ENCODE results near the gene NUDC. TPM values are rescaled to one million over a fixed set of nuclear protein-coding genes. Genes with fewer than 3 reads are reported as not detected.
A peak's percentile ranks its signal among the peaks of the same experiment; 100 is the strongest.

NUDC gene
- total and polyA plus RNA-seq, 2 of the 13 experiments (the other 11 are each of a cell fraction or from before 2014, with no cell fraction given): 34.7 to 104 TPM

DNA sequence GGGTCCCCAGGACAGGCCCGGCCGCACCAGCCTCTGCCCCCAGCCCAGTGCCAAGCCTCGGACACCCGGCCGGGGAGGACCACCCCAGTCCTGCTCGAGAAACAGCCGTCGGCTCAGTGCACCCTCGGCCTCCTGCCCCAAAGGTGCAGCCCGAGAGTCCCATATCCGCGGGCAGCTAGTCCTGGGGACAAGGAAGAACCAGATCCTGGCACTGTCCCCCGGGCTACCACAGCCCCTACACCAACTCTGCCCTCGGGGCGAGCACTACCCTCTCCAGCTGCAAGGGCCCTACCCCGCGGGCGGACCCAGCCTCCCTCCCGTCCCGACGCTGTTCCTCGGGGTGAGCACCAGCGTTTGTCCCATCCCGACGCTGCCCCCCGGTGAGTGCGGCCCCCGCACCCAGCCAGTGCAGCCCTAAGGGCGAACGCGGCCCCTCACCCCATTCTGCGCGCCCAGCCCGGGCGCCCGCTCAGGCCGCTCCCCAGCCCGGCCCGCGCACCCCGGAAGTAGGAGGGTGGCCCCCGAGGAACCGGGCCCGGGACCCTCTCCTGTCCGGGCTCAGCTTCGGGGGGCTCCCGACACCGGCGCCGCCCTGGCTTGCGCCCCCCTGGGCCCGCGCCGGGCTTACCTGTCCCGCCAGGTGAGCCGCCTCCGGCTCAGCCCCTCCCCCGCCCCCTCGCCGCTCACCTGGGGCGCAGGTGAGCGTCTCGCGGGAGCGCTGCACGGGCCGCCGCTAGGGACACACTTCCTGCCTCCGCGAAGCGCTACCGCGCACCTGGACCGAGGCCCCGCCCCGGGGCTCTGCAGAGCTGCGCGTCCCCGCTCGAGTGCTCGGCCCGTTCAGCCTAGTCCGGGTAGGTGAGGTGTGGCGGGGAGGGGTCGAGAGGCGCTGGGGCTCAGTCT is 38.4 kb downstream of the NUDC start, which contains the start of gene KDF1 (continued):
- TF ChIP-seq CBX2 (IDR thresholded peaks at IDR 0.05; ENCODE audit: low read depth, low read length) (no peak), CBX2 (CRISPR knock-in tag; IDR thresholded peaks at IDR 0.05; ENCODE audit: low read depth) (no peak), ZNF777 (CRISPR knock-in tag; IDR thresholded peaks at IDR 0.05) (peak; percentile 77), SNAPC2 (CRISPR knock-in tag; IDR thresholded peaks at IDR 0.05) (0 out of 2 replicates have a peak, but pooled peaks have one; percentile 66), SSRP1 (CRISPR knock-in tag; IDR thresholded peaks at IDR 0.05) (no peak), ZNF790 (CRISPR knock-in tag; IDR thresholded peaks at IDR 0.05; ENCODE audit: borderline replicate concordance) (no peak), GATAD2A (CRISPR knock-in tag; IDR thresholded peaks at IDR 0.05) (peak; percentile 54; the same call in 1 of the 2 replicates), PHF21A (CRISPR knock-in tag; IDR thresholded peaks at IDR 0.05) (peak; percentile 31; the same call in 1 of the 2 replicates), ZFP82 (CRISPR knock-in tag; IDR thresholded peaks at IDR 0.05; ENCODE audit: borderline replicate concordance) (0 out of 2 replicates have a peak, but pooled peaks have one; percentile 75), ZIK1 (CRISPR knock-in tag; IDR thresholded peaks at IDR 0.05; ENCODE audit: borderline replicate concordance, low read depth) (peak; percentile 83; the same call in 1 of the 2 replicates), SATB2 (CRISPR knock-in tag; IDR thresholded peaks at IDR 0.05) (no peak), ZNF367 (CRISPR knock-in tag; IDR thresholded peaks at IDR 0.05; ENCODE audit: borderline replicate concordance) (no peak), TOPORS (CRISPR knock-in tag; IDR thresholded peaks at IDR 0.05) (no peak), KAT8 (CRISPR knock-in tag; IDR thresholded peaks at IDR 0.05) (peak; percentile 70), CHD2 (IDR thresholded peaks at IDR 0.05; ENCODE audit: low read depth, low read length) (peak; percentile 81), ZNF670 (CRISPR knock-in tag; IDR thresholded peaks at IDR 0.05; ENCODE audit: borderline replicate concordance) (0 out of 2 replicates have a peak, but pooled peaks have one; percentile 49), SOX5 (CRISPR knock-in tag; IDR thresholded peaks at IDR 0.05; ENCODE audit: borderline replicate concordance) (peak; percentile 31; the same call in 1 of the 2 replicates), GLI4 (CRISPR knock-in tag; IDR thresholded peaks at IDR 0.05; ENCODE audit: borderline replicate concordance) (no peak), HCFC1 (IDR thresholded peaks at IDR 0.05; ENCODE audit: low read depth, low read length) (peak; percentile 20; the same call in 1 of the 2 replicates), ZNF598 (CRISPR knock-in tag; IDR thresholded peaks at IDR 0.05; ENCODE audit: borderline replicate concordance) (no peak), KDM1A (CRISPR knock-in tag; IDR thresholded peaks at IDR 0.05) (0 out of 2 replicates have a peak, but pooled peaks have one; percentile 34), ZBTB3 (CRISPR knock-in tag; IDR thresholded peaks at IDR 0.05; ENCODE audit: borderline replicate concordance, low read depth) (no peak)
- TF ChIP-seq, protein P1, sequence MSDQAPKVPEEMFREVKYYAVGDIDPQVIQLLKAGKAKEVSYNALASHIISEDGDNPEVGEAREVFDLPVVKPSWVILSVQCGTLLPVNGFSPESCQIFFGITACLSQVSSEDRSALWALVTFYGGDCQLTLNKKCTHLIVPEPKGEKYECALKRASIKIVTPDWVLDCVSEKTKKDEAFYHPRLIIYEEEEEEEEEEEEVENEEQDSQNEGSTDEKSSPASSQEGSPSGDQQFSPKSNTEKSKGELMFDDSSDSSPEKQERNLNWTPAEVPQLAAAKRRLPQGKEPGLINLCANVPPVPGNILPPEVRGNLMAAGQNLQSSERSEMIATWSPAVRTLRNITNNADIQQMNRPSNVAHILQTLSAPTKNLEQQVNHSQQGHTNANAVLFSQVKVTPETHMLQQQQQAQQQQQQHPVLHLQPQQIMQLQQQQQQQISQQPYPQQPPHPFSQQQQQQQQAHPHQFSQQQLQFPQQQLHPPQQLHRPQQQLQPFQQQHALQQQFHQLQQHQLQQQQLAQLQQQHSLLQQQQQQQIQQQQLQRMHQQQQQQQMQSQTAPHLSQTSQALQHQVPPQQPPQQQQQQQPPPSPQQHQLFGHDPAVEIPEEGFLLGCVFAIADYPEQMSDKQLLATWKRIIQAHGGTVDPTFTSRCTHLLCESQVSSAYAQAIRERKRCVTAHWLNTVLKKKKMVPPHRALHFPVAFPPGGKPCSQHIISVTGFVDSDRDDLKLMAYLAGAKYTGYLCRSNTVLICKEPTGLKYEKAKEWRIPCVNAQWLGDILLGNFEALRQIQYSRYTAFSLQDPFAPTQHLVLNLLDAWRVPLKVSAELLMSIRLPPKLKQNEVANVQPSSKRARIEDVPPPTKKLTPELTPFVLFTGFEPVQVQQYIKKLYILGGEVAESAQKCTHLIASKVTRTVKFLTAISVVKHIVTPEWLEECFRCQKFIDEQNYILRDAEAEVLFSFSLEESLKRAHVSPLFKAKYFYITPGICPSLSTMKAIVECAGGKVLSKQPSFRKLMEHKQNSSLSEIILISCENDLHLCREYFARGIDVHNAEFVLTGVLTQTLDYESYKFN (CRISPR knock-in tag; conservative IDR thresholded peaks at IDR 0.05): peak; percentile 39; the same call in 1 of the 2 replicates
- TF ChIP-seq, protein P2, sequence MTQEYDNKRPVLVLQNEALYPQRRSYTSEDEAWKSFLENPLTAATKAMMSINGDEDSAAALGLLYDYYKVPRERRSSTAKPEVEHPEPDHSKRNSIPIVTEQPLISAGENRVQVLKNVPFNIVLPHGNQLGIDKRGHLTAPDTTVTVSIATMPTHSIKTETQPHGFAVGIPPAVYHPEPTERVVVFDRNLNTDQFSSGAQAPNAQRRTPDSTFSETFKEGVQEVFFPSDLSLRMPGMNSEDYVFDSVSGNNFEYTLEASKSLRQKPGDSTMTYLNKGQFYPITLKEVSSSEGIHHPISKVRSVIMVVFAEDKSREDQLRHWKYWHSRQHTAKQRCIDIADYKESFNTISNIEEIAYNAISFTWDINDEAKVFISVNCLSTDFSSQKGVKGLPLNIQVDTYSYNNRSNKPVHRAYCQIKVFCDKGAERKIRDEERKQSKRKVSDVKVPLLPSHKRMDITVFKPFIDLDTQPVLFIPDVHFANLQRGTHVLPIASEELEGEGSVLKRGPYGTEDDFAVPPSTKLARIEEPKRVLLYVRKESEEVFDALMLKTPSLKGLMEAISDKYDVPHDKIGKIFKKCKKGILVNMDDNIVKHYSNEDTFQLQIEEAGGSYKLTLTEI (CRISPR knock-in tag; conservative IDR thresholded peaks at IDR 0.05): no peak

Measured in HepG2 (cell line).